Stomach (tissue), 19 donors: ENCODE results near the gene CEP55. TPM values are rescaled to one million over a fixed set of nuclear protein-coding genes. Genes with fewer than 3 reads are reported as not detected.

ENCODE experiments used
- DNase-seq, 2 donors: peaks; one replicate each; pipeline versions ENCODE4 v3.0.0 to v3.0.0-alpha.2; 2013 to 2019
- H3K27ac ChIP-seq, 5 donors: fragments of 200-600 bp in 4 of 5; sonication (generic) in 4 of 5; one replicate each; pipeline ENCODE4 v1.5.1; 2013 to 2019; ENCODE audit warnings: mild to moderate bottlenecking in 1 of 5, moderate library complexity in 1 of 5
- H3K27me3 ChIP-seq, 3 donors: fragments of 200-600 bp; sonication (generic); one replicate each; pipeline ENCODE4 v1.5.1; 2017 to 2019; ENCODE audit warnings: mixed run types in 1 of 3
- H3K36me3 ChIP-seq, 4 donors: fragments of 200-600 bp; sonication (generic); 1 replicate in 3 of 4; 2 replicates in 1 of 4; pipeline ENCODE4 v1.5.1; 2016 to 2019
- H3K4me1 ChIP-seq, 4 donors: fragments of 200-600 bp; sonication (generic); one replicate each; pipeline ENCODE4 v1.5.1; 2016 to 2019
- H3K4me3 ChIP-seq, 4 donors: fragments of 200-600 bp; sonication (generic) in 3 of 4; one replicate each; pipeline ENCODE4 v1.5.1; 2016 to 2019; ENCODE audit warnings: mild to moderate bottlenecking in 1 of 4
- H3K9me3 ChIP-seq, 4 donors: fragments of 200-600 bp; sonication (generic); one replicate each; pipeline ENCODE4 v1.5.1; 2016 to 2019
- EP300 ChIP-seq: sonication (generic); formaldehyde crosslinking; IDR thresholded peaks from one replicate; pipeline ENCODE4 v1.6.1; 2017; ENCODE audit warnings: antibody characterized with exemption
- POLR2A ChIP-seq, 4 donors: fragments of 450-650 bp; IDR thresholded peaks; one replicate each; pipeline ENCODE4 v1.6.1; 2016; ENCODE audit warnings: antibody characterized with exemption in 4 of 4, control low read depth in 2 of 4, mild to moderate bottlenecking in 1 of 4, moderate library complexity in 1 of 4
- POLR2AphosphoS5 ChIP-seq, 3 donors: sonication (generic); formaldehyde crosslinking; IDR thresholded peaks; one replicate each; pipeline ENCODE4 v1.6.1; 2016; ENCODE audit warnings: antibody characterized with exemption in 3 of 3
- WGBS, 5 donors: extraction: QIAGEN DNeasy Blood & Tissue Kit in 3 of 5; methylation state at CpG; one replicate each; pipeline versions ENCODE4 v1.1.5 to v1.1.7; 2013 to 2018; 5-methylcytosine and 5-hydroxymethylcytosine counted together
- intact Hi-C: fragments of 100-400 bp; cut with DNase I; formaldehyde crosslinking; loops from one replicate; pipeline ENCODE4 v1.15.1; 2023; ENCODE audit warnings: low total_unique reads
- long read RNA-seq, 10 donors: transcript quantifications; one replicate each; lab custom pipeline, GENCODE V29; 2026
- polyA plus RNA-seq, 3 donors: library from polyadenylated mRNA; stranded (reverse); fragments of 200-250 nt; gene quantifications; one replicate each; pipeline ENCODE4 v1.2.3, GENCODE V29; 2013
- total RNA-seq, 5 donors: library from RNA; depleted of rRNA; stranded (reverse); fragments of >200 nt; gene quantifications; one replicate each; pipeline versions ENCODE4 v1.1.0 to v1.2.3, GENCODE V29; 2014 to 2016
- TF ChIP-seq, protein P1 (sequence below), 7 experiments: fragments of 450-650 bp in 4 of 7; fragments of 200-600 bp in 3 of 7; sonication (generic) in 3 of 7; IDR thresholded peaks; one replicate each; pipeline ENCODE4 v1.5.1; 2016 to 2019; ENCODE audit warnings: antibody characterized with exemption in 7 of 7, control low read depth in 2 of 7, mild to moderate bottlenecking in 1 of 7
- donor health status: healthy with polysubstance abuse.
- donor health status: Bipolar disorder and iron deficiency.
- donor health status: healthy.

Gene CEP55
- total RNA-seq (1 to 10 TPM in 2 of 5 donors, under 1 TPM in 2, not detected in 1; 0.58 to 6.6 (median 1.1) TPM), polyA plus RNA-seq (1 to 10 TPM; 3.1 to 7.2 (median 5.2) TPM)
- long read RNA-seq, donor 1 = 0 reads
- long read RNA-seq, donor 2, partial matches to known transcripts = 0 of 2 reads
- long read RNA-seq, donor 2, other reads (novel, unspliced or antisense) = 0 of 2 reads
- long read RNA-seq, donor 3, partial matches to known transcripts = 0 of 1 reads
- long read RNA-seq, donor 3, other reads (novel, unspliced or antisense) = 0 of 1 reads
- long read RNA-seq, donor 4 = 0 reads
- long read RNA-seq, donor 5, partial matches to known transcripts = 0 of 1 reads
- long read RNA-seq, donor 5, other reads (novel, unspliced or antisense) = 0 of 1 reads
- long read RNA-seq, donor 6, partial matches to known transcripts = 0 of 1 reads
- long read RNA-seq, donor 6, other reads (novel, unspliced or antisense) = 0 of 1 reads
- long read RNA-seq, donor 7, partial matches to known transcripts = 7 of 7 reads
- long read RNA-seq, donor 7, other reads (novel, unspliced or antisense) = 0 of 7 reads
- long read RNA-seq, donor 8 = 0 reads
- long read RNA-seq, donor 9 = 0 reads
- long read RNA-seq, donor 10 = 0 reads

DNA sequence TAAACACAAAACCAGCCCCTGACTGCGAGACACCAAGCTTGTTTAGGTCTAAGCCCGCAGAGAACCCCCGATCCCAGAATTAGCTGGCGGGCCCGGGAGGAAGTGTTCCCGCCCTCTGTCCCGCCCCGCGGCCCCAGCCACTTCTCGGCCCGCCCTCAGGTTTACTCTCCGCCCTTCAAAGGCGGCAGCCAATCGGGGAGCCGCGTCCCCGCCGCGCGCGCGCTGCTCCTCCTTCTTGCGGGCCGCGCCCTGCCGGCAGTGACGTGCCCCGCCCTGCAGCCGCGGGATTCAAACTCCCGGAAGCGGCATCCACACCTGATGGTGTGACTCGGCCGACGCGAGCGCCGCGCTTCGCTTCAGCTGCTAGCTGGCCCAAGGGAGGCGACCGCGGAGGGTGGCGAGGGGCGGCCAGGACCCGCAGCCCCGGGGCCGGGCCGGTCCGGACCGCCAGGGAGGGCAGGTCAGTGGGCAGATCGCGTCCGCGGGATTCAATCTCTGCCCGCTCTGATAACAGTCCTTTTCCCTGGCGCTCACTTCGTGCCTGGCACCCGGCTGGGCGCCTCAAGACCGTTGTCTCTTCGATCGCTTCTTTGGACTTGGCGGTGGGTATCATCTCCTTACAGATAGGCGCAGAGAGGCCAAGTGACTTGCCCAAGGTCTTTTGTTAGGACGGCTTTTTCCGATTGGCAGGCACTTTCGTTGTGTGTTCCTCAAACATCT, at the start of gene CEP55:
CEP55 (plus strand) TSS at position 291 of the 720 bp plus-strand sequence. CDS start 3,440 bp downstream, outside the sequence.
- Histone ChIP-seq H3K27ac (peak within 1 kb of the TSS; percentile 28 to 82 (median 60)), H3K9me3 (no peaks in the 10 kb centered on the region), H3K36me3 (no peaks in the 10 kb centered on the region), H3K4me3 (peak within 1 kb of the TSS; percentile 58 to 85 (median 68)), H3K27me3 (no peaks in the 10 kb centered on the region), H3K4me1 (peaks cover 6 to 23% (median 14%) of the 10 kb centered on the region in 4 donors)
- peak; percentile 96 to 99 for DNase-seq
- intact Hi-C loops = no loop called here
- WGBS, 5 donors = 0 to 2% (median 1%) methylated on average over 40 to 68 of the region's 68 CpGs
- peak; percentile 39 to 80 (median 57) for TF ChIP-seq POLR2AphosphoS5 (IDR thresholded peaks at IDR 0.05)
- no peak for TF ChIP-seq EP300
- no peak for TF ChIP-seq POLR2A (IDR thresholded peaks at IDR 0.05)
- TF ChIP-seq, protein P1, sequence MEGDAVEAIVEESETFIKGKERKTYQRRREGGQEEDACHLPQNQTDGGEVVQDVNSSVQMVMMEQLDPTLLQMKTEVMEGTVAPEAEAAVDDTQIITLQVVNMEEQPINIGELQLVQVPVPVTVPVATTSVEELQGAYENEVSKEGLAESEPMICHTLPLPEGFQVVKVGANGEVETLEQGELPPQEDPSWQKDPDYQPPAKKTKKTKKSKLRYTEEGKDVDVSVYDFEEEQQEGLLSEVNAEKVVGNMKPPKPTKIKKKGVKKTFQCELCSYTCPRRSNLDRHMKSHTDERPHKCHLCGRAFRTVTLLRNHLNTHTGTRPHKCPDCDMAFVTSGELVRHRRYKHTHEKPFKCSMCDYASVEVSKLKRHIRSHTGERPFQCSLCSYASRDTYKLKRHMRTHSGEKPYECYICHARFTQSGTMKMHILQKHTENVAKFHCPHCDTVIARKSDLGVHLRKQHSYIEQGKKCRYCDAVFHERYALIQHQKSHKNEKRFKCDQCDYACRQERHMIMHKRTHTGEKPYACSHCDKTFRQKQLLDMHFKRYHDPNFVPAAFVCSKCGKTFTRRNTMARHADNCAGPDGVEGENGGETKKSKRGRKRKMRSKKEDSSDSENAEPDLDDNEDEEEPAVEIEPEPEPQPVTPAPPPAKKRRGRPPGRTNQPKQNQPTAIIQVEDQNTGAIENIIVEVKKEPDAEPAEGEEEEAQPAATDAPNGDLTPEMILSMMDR (IDR thresholded peaks at IDR 0.05) = no peak

GRCh38 chr10:93447019-93447418, 49.4 kb upstream of the CEP55 start:
- H3K27ac ChIP-seq = peak overlapping the region in 4 of 5 donors; percentile 79 to 97 (median 93)
- no peak overlapping the region for H3K4me3 ChIP-seq
- no peaks in the 10 kb centered on the region for H3K27me3 ChIP-seq
- intact Hi-C loops = no loop called here
- no peaks in the 10 kb centered on the region for H3K9me3 ChIP-seq
- 60 to 78% (median 69%) methylated on average over 6 of the region's 6 CpGs for WGBS, 5 donors
- peaks cover 0 to 40% (median 20%) of the 10 kb centered on the region in 4 donors for H3K36me3 ChIP-seq
- no peak for TF ChIP-seq POLR2A (IDR thresholded peaks at IDR 0.05)
- TF ChIP-seq POLR2AphosphoS5 (IDR thresholded peaks at IDR 0.05) = no peak
- TF ChIP-seq, protein P1 (IDR thresholded peaks at IDR 0.05) = no peak
- no peak for TF ChIP-seq EP300
- peaks cover 42 to 59% (median 55%) of the 10 kb centered on the region in 4 donors for H3K4me1 ChIP-seq
- no peak for DNase-seq

- no peak for DNase-seq
- peaks cover 0 to 42% (median 21%) of the 10 kb centered on the region in 4 donors for H3K36me3 ChIP-seq
Observed at GRCh38 chr10:93447970-93448369, 48.4 kb upstream of the CEP55 start.

More at GRCh38 chr10:93447970-93448369, 48.4 kb upstream of the CEP55 start:
- H3K27ac ChIP-seq = peak overlapping the region in 1 of 5 donors; percentile 28
- intact Hi-C loops = no loop called here
- TF ChIP-seq, protein P1 (IDR thresholded peaks at IDR 0.05) = no peak
- H3K4me3 ChIP-seq = no peak overlapping the region
- no peaks in the 10 kb centered on the region for H3K9me3 ChIP-seq
- 45 to 88% (median 58%) methylated on average over 3 of the region's 3 CpGs for whole genome bisulfite sequencing, 5 donors
- H3K27me3 ChIP-seq = no peaks in the 10 kb centered on the region
- H3K4me1 ChIP-seq = peaks cover 32 to 53% (median 48%) of the 10 kb centered on the region in 4 donors
